Activated naive CD8-positive, alpha-beta T cell treated with anti-CD3 and anti-CD28 coated beads, Interleukin-2, amount 50 U/mL, for 16 hours (primary cell): ENCODE results near the gene ELAVL3.
A peak's percentile ranks its signal among the peaks of the same experiment; 100 is the strongest.

Source experiments
- DNase-seq: peaks from one replicate; pipeline ENCODE4 v3.0.0-alpha.2; 2020; ENCODE audit warnings: low read depth, low spot score

Gene ELAVL3

DNA sequence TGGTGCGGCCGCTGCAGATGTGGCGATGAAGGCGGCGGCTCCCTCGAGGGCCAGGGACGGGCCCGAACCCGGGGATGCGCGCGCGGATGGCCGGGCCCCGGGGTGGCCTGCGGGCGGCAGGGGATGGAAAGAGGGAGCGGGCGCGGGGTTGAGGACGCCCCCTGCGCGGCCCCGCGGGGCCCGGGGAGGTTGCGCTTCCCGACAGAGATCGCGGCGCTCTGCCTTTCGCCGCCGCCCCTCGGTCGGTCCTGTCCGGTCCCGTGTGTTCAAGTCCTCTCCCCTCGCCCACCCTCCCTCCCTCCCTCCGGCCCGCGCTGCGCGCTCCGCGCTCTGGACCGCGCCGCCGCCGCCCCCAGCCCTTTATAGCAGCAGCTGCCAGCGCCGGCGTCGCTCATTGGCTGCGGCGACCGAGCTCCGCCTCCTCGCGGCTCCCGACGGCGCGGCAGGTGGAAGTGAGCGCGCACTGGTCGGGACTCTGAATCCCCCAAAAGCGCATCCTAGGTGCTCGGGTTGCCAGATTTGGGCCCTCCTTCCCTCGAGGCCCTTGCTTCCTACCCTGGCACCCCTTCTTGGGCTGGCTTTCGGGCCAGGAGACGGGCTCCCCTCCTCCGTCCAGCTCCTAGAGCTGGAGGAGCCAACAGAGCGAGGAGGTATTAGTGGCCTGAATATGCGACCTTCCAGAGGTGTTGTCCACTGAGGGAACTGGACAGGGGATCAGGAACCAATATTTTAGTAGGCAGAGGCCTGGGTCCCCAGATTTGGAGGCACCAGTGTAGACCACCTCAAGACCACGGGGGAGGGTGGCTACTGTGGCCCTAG lies at the start of gene ELAVL3:
ELAVL3 (minus strand) TSS at position 332 of the 819 bp plus-strand sequence. CDS start 438 bp downstream, outside the sequence.
- no peak for DNase-seq

- DNase-seq: no peak
Measured at GRCh38 chr19:11530432-11530831, 49.6 kb upstream of the ELAVL3 start.

- peak; percentile 88 for DNase-seq
Measured at GRCh38 chr19:11528551-11529341, 47.9 kb upstream of the ELAVL3 start, which contains the start of gene ECSIT. Gene ECSIT (minus strand): TSS chr19:11529134. CDS start chr19:11519170, 9,964 bp downstream.

GRCh38 chr19:11519138-11519537 lies 38.3 kb upstream of the ELAVL3 start:
- DNase-seq: no peak

DNA sequence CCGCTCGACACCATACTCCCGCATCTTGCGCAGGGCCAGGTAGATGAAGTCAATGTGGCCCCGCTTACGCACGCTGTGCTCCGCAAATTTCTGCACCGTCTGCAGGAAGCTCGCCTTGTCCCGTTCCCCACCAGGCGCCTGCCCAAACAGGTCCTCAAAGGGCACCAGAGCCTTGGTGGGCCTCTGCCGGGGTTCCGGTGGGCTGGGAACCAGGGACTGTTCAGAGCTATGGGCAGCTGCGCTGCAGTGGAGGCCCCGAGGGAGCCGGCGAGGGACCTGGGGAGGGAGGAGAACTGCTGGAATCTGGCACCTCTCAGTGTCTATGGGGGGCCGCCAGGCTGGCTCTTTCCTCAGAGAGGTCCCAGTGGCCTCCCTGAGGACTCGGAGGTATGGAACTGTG lies 33.1 kb upstream of the ELAVL3 start:
- no peak for DNase-seq

- DNase-seq: no peak
Measured at GRCh38 chr19:11510444-11510843, 29.6 kb upstream of the ELAVL3 start.

DNA sequence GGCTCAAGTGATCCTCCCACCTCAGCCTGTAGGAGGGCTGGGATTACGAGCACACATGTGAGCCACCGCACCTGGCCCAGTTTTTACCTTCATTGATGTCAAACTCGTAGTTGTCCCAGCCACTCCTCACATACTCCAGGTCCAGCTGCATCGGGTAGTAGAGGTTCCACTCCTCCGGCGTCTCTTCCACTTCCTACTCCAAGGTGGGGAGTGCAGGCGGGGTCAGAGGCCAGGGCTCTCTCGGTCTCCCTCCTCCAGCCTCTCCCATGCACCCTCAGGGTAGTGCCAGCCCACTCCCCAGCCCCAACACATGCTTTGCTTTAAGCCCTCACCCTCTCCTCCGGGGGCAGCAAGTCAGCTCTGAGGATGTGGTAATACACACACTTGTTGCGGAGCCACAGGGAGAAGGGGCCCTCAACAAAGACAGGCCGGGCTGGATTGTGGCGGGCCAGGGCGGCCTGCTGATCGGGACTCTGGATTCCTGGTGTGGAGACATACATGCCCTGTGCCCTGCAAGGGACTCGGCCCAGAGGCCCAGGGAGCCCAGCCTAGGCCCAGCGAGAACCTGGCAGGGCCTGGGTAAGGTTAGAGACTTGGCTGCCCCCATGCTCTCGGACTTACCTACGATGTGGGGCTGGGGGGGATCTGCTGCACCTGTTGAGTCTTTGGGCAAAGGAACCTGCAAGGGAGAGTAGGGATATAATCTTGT lies 26.7 kb upstream of the ELAVL3 start:
- no peak for DNase-seq

- no peak for DNase-seq
Measured at GRCh38 chr19:11506967-11507366, 26.1 kb upstream of the ELAVL3 start.

- no peak for DNase-seq
Measured at GRCh38 chr19:11506101-11506555, 25.3 kb upstream of the ELAVL3 start.

DNA sequence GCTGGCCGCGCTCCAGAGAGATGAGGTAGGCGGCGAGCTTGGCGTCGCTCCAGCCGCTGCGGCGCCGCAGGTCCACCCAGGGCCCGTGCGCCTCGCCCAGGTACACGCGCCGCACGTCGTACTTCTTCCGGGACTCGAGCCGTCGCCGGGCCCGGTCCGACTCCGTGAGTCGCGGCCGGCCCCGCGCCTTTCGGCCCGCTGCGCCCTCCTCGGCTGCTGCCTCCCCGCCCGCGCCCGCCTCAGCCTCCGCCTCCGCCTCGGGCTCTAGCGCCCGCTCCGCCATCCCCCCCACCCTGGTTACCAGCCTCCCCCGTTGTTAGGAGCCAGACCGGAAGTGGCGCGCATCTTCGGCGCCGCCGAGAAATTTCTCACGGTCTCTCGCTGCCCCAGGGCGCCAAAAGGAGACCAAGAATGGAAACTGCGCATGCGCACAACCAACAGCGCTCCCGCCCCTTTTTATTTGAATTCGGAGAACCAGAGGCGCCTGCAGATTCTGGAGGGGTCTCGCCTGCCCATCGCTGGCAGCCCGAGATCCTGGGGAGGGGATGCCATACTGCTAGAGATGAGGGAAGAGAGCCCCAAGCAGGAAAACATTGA lies 24.8 kb upstream of the ELAVL3 start, which contains the start of gene ZNF653:
ZNF653 (minus strand) TSS at position 336 of the 597 bp plus-strand sequence; CDS start at position 283, 53 bp downstream.
- peak; percentile 90 for DNase-seq

GRCh38 chr19:11505032-11505503 lies 24.2 kb upstream of the ELAVL3 start:
- DNase-seq: peak; percentile 95

GRCh38 chr19:11504502-11505031 lies 23.7 kb upstream of the ELAVL3 start:
- DNase-seq: no peak

- DNase-seq: no peak
Measured at GRCh38 chr19:11499890-11500420, 19.1 kb upstream of the ELAVL3 start.

GRCh38 chr19:11499220-11499726 lies 18.4 kb upstream of the ELAVL3 start:
- DNase-seq: no peak

GRCh38 chr19:11496391-11497163 lies 15.7 kb upstream of the ELAVL3 start:
- peak; percentile 27 for DNase-seq

DNA sequence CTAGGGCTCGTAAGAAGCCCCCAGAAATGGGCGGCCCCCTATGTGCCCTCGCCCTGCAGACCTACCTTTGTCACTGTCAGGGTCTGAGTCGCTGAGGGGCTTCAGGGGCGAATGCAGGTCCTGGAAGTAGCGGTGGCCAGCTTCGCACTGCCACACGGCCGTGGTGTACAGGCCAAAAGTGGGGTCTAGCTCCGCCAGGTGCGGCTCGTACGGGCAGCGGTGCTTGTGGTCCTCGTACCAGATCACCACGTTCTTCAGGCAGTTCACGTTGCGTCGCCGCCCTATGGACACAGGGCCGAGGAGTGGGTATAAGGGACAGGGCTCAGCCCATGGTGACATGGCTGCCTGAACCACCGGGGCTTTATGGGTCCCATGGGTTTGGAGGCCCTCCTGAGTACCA lies 15.0 kb upstream of the ELAVL3 start:
- DNase-seq: no peak

DNA sequence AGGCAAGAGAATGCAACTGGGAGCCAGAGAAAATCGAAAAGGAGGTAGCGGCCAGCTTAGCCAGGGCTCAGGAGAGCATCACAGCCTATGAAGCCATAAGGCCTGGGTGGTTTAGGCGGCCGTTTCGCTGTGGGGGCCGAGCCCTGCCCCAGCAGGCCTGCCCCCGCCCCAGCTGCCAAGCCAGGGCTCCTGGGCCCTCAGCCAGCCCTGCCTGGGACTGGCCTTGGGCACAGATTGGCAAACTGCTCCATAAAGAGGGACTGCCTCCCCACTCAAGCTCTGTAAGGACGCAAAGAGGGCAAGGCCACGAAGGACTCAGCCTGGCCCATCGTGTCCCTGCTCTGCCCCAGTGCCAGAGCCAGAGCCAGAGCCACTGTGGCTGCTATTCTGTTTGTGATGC lies 14.6 kb upstream of the ELAVL3 start:
- no peak for DNase-seq

GRCh38 chr19:11494634-11495285 lies 13.9 kb upstream of the ELAVL3 start:
- no peak for DNase-seq

- no peak for DNase-seq
Measured at GRCh38 chr19:11489378-11489777, 8.5 kb upstream of the ELAVL3 start.
